Endometrial microvascular endothelial cells (primary cell): ENCODE measurements around the gene GNAQ. TPM values are rescaled to one million over a fixed set of nuclear protein-coding genes. Genes with fewer than 3 reads are reported as not detected.
"Not testable (repeated sequence)": the region's sequence is repeated elsewhere in the genome, so short reads cannot be mapped to it uniquely, and the experiment has no call there.

ENCODE experiments used
- in situ Hi-C: cut with HindIII; loops from 2 replicates; pipeline ENCODE4 v1.10.0; 2017; ENCODE audit warnings: low sequenced_read_pairs, low pct_unique_long_range_greater_than_20kb; ENCODE audit errors: inconsistent ontology term
- total RNA-seq: library from RNA; depleted of rRNA; stranded (reverse); fragments of >200 nt; gene quantifications from one replicate; pipeline ENCODE4 v1.2.3, GENCODE V29; 2015; ENCODE audit errors: inconsistent ontology term

The GNAQ gene
- total RNA-seq, 1 donor from 2014 or later: 28.4 TPM

GRCh38 chr9:77896938-77897667 is 134.5 kb downstream of the GNAQ start:
- in situ Hi-C loops: no loop called here

- in situ Hi-C loops: no loop called here
Observed at GRCh38 chr9:77896269-77896937, 135.2 kb downstream of the GNAQ start.

GRCh38 chr9:77893706-77894105 is 137.9 kb downstream of the GNAQ start:
- in situ Hi-C loops: no loop called here

DNA sequence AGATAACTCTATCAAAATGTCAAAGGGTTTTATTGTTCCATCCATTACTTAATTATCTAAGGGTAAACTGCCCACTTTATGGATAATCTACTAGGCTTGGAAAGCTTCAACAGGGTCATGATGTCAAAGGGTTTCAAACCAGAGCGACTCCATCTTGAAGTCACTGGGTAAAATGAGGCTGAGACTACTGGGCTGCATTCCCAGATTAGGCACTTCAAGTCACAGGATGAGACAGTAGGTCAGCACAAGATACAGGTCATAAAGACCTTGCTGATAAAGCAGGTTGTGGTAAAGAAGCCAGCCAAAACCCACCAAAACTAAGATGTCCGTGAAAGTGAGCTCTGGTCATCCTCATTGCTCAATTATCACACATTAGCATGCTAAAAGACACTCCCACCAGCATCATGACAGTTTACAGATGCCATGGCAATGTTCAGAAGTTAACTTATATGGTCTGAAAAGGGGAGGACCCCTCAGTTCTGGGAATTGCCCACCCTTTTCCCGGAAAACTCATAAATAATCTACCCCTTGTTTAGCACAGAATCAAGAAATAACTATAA is 138.6 kb downstream of the GNAQ start:
- in situ Hi-C loops: no loop called here

- in situ Hi-C loops: no loop called here
Observed at GRCh38 chr9:77892171-77892570, 139.4 kb downstream of the GNAQ start.

GRCh38 chr9:77891128-77891800 is 140.3 kb downstream of the GNAQ start:
- in situ Hi-C loops: no loop called here

- in situ Hi-C loops: no loop called here
Observed at GRCh38 chr9:77887662-77888061, 143.9 kb downstream of the GNAQ start.

- in situ Hi-C loops: no loop called here
Observed at GRCh38 chr9:77885104-77885672, 146.4 kb downstream of the GNAQ start.

DNA sequence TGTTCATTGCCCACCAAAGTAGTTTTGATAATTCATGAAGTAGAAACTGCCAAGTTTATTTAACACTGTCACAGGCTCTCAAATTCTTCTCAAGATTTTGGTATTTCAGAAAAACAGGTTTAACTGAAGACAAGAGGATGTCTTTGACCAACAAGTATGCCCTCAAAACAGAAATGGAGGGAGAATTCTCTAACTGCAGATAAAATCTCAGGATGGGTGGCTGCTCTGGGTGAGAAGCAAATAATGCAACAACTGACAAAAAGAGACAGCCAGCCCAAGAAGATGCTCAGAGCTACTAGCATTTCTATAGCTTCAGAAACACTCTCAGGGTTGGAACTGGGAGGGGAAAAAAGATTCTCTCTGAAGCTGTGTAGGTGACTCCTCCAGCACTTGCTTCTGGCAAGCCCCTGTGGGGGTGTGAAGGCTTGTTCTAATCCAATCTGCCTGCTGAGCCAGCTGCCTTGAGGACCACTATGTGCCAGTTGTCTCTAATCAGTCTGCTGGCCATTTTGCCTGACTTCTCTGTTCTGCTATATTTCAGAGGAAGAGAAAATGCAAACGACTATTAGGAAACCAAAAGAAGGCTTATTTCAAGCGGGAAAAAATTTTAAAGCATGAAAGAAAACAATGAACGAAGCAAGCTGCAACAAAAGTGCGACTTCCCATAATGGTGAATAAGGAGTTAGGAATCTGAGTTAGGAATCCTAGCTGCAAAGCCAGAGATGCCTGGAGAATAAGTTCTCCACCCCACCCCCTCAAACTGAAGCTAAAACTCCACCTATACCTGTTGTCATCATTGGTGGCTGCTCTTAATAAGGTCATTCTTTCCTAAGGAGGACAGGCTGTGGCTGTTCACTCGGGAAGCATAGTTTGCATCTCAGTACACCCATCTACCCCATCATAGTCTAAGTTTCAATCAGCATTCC is 147.5 kb downstream of the GNAQ start:
- in situ Hi-C loops: no loop called here

DNA sequence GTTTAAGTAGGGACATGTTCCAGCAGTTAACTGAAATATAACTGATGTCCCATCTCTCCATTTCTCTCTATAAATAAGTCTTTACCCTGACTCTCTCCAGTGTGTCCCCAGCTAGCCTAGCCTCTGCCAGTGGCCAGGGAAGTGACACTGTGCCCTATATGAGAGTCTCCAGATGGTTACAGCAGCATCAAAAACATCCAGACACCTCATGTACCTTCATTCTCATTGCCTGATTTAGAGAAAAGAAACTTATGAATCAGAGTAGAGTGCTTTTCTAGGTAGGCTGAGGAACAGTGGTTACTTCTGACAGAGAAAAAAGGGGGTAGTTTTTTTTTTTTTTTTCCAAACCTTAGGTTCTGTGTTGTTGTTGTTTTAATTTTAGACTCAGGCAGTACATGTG is 148.5 kb downstream of the GNAQ start:
- in situ Hi-C loops: no loop called here

- in situ Hi-C loops: no loop called here
Observed at GRCh38 chr9:77882294-77882693, 149.3 kb downstream of the GNAQ start.

- in situ Hi-C loops: not testable (repeated sequence)
Observed at GRCh38 chr9:77881634-77882033, 150.0 kb downstream of the GNAQ start.

- in situ Hi-C loops: no loop called here
Observed at GRCh38 chr9:77881111-77881510, 150.5 kb downstream of the GNAQ start.

GRCh38 chr9:77879437-77879943 is 152.1 kb downstream of the GNAQ start:
- in situ Hi-C loops: no loop called here

DNA sequence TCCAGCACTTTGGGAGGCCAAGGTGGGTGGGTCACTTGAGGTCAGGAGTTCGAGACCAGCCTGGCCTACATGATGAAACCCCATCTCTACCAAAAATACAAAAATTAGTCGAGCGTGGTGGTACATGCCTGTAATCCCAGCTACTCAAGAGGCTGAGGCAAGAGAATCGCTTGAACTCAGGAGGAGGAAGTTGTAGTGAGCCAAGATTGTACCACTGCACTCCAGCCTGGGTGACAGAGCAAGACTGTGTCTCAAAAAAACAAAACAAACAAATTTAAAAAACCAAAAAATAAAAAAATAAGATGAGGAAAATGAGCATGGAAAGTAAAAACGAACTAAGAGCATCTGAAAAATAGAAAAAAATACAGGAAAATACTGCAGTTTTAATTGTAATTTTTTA is 152.8 kb downstream of the GNAQ start:
- in situ Hi-C loops: not testable (repeated sequence)

DNA sequence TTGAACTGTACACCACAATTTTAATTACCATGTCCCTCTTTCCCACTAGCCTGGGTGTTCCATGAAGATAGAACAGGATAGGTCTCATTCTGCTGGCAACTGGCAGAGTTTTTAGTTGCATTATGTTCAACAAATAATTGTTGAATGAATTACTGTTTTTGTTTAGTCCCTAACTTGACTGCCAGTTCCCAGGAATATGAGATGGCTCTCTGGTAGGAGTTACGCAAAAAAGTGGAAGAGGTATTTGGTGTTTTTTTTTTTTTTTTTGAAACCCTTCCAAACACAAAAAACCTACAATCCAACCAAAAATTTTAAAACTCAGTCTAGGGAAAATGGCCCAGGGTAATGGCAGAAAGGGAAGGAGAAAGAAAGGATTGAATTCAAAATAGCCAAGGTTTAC is 153.6 kb downstream of the GNAQ start:
- in situ Hi-C loops: no loop called here

- in situ Hi-C loops: no loop called here
Observed at GRCh38 chr9:77876590-77876989, 155.0 kb downstream of the GNAQ start.

DNA sequence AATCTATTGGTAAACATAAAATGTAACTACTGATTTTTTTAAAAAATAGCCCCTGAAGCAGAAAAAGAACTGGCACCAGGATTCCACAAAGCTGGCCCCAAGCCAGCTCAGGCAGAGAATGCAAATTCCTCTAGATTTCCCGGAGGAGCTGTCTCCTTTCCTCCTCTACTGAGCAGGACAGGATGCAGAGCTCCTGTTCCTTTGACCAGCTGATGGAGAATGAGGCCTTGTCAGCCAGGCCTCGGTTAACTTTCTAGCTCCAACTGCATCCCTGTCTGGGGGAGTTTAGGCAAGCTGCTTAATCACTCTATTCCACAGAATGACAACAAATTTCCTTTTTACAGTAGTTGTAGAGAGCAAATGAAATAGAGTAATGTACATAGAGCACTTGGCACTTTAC is 155.5 kb downstream of the GNAQ start:
- in situ Hi-C loops: no loop called here
